Measurements from ENCODE around the gene ZNF438.
A peak's percentile ranks its signal among the peaks of the same experiment; 100 is the strongest.
"Not testable (repeated sequence)": the region's sequence is repeated elsewhere in the genome, so short reads cannot be mapped to it uniquely, and the experiment has no call there.

Gene ZNF438

DNA sequence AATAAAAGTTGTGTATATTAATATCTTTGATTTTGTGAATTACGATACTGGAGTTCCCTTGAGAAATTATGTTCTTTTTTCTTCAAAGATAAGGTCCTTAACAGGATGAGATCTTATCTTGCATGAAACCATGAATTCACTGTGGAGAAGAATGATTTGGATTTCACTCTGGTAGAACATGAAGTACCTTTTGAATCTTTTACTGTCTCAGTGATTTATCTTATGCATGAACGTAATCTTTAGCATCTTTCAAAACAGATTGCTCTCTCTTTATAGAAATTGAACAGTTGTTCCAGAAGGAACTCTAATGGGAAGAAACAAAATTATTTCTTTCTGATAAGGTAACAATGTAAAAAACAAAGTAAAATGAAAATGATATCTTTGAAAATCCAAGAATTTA lies 11.0 kb upstream of the ZNF438 start:
- DNase-seq = no peak

DNA sequence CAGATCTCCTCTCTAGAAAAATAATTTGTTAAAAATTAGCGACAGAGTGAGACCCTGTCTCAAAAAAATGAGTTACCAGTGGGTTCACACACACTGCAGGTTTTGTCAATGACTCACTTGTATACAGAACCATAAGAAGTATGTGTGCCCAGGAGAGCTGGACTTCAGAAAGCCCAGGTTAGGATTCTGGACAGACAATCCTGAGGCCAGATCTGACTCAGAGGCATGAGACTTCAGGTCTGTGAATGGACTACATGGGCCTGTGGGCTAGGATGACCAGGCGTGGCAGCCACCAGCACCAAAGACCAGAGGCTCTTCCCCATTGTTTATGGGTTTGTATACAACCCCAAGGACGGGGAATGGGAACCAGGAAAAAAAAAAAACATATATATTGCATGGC lies 9.3 kb upstream of the ZNF438 start:
- no peak for DNase-seq

DNA sequence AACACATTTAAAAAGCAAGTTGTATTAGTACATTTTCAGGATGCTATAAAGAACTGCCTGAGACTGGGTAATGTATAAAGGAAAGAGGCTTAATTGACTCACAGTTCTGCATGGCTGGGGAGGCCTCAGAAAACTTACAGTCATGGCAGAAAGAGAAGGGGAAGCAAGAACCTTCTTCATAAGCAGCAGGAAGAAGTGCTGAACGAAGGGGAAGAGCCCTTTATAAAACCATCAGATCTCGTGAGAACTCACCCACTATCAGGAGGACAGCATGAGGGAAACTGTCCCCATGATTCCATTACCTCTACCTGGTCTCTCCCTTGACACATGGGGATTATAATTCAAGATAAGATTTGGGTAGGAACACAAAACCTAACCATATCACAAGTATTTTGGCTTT lies 7.3 kb upstream of the ZNF438 start:
- not testable (repeated sequence) for DNase-seq

DNA sequence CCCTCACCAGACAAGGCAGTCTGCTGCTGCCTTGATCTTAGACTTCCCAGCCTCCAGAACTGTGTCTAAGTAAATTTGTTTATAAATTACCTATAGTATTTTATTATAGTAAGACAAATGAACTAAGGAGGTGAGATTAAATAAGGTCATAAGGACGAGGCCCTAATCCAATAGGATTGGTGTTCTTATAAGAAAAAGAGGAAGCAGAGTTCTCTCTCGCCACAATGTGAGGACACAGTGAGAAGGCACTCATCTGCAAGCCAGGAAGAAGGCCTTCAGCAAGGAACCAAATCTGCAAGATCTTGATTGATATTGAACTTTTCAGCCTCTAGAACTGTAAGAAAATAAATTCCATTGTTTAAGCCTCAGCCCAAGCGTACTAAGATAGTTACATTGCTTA lies 6.1 kb upstream of the ZNF438 start:
- DNase-seq = no peak

DNA sequence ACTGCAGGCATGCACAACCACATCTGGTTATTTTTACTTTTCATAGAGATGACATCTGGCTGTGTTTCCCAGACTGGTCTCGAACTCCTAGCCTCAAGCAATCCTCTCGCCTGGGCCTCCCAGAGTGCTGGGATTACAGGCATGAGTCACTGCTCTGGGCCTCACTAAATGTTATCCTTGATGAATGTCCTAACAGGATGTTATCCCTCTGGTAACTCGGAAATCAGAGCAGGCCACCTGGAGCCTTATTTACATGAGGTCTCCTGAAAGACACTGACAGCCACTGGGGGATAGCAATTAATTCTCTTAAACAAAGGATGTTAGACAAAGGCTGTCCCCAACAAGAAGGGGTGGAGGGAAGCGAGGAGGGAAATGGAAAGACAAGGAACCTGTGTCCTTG lies 4.5 kb upstream of the ZNF438 start:
- DNase-seq = no peak

DNA sequence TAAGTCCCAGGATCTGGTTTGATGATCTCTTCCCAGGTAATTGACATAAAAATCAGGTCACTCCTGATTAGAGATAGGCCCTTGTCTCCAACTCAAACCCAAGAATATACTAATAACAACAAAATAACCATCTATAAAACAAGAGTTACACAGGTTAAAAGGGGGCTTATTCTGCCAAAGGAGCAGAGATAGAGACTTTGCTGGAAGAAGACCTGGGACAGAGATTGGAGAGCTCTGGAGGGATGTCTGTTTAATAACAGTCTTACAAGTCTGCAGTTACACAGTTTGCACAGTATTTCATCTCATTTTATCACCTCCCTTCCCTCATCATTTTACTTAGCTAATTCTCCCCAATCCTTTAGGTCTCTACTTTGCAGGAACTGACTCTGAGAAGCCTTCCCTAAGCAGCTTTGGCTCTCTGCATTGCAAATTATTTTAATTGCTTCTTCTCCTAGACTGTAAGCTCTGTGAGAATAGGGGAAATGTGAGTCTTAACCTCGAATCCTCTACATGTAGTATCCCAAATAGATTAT lies 3.7 kb upstream of the ZNF438 start:
- no peak for DNase-seq

DNA sequence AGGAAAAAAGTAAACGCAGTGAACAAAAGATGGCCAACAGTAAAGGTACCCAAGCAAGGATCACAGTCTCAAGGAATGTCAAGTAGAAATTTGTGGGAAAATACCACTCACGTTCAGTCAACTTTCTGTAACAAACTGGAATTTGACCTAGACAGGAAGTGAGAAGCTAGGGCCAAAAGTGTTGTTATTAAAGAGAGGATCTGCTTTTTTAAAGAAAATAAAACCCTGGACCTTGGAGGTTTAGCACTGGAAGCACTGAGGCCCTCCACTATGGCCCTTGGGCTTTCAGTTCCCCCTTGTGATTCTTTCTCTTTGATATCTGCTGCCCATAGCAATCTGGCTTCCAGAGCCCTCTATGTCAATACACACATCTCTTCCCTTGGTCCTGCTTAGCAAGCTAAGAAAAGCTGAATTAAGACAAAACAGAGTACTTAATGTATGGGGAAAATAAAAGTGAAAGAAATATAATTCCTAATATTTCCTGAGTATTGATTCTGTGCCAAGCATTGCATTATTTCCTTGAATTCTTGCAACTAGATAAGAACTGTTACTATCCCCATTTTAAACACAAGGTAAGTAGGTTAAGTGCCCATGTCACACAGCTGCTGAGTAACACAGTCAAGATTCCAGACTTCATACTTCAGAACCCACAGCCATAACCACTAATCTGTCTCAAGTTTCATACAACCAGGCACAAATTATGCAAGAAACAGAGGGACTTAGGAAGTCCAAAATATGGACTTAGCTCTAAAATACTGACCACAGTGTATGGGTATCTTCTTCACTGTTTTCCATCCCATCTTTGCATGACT lies 2.6 kb upstream of the ZNF438 start:
- no peak for DNase-seq

DNA sequence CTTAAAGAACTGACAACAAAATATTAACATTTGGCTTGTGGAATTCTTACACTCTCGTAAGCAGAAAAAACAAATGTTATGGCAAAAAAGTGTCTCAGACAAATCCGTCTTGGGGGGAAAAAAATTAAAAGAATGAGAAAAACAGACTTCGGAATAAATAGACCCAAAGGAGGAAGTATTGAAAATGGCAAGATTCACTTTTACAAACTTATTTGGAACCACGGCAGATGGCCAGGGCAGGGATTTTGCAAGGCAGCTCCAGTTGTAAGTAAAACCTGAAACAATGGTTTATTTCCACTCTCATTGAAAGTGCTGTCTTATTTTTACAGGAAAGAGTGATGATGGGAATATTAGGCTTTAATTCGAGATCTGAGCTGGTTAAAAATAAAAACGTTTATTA lies 1.5 kb upstream of the ZNF438 start:
- DNase-seq = no peak

DNA sequence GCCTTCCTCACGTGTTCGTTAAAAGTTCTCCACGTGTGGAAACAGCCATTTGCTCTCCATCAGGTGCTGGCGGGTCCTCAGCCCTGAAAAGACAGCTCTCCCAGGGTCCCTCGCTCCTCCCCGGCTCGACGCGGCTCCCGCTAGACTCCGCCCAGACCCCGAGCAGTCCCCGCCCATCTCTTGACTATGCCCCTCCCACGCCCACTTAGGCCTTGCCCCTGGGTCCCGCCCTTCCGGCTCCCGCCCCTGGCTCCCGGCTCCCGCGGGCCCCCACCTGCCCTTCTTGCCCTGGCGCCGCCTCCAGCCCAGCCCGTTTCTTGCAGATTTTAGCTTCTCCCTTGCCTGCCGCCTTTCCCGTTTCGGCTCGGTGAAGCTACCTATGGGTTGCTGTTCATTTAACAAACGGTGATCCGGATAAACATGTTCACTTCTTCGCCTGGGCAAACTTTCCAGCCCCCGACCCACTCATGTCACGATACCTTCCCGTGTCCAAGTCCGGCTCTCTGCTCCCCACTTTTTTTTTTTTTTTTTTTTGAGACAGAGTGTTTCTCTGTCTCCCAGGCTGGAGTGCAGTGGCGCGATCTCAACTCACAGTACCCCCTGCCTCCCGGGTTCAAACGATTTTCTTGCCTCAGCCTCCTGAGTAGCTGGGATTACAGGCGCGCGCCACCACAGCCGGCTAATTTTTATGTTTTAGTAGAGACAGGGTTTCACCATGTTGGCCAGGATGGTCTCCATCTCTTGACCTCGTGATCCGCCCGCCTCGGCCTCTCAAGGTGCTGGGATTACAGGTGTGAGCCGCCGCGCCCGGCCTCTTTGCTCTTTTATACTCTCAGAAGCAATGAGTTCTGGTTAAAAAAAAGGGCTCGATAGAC lies 830 bp upstream of the ZNF438 start:
- DNase-seq = peak; percentile 72 to 90 (median 86)

DNA sequence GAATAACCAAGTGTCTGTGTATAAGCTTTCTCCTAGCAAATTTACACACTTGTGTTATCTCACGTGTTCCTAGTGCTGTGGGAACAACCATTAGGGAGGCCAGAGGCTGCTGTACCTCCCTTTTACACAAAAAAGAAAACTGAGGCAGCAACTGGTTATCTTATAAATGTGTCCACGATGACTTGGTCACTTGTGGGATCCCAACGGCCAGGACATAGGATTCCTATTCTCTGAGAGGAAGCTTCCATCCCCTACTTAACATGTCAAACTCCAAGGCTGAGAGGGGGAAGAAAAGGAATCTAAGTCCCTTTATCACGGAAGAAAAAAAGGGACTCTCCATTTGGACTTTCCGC lies 484 bp downstream of the ZNF438 start:
- no peak for DNase-seq

DNA sequence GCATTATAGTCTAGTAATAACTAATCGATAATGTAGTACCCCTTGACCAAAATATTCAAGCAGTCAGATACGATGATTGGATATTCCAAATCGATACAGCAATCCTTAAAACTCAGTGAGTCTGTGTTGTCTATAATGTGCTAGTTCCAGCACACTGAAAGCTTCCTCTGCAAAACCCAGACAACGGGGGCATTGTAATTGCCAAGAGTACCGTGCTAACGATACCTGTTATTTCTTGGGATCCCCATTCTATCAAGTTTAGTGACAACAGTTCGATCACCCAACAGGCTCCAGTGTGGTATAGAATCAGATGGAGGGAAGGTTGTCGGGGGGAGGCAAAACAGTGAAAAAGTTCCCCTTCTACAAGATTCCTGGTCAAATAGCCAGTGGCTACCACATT lies 865 bp downstream of the ZNF438 start:
- no peak for DNase-seq

DNA sequence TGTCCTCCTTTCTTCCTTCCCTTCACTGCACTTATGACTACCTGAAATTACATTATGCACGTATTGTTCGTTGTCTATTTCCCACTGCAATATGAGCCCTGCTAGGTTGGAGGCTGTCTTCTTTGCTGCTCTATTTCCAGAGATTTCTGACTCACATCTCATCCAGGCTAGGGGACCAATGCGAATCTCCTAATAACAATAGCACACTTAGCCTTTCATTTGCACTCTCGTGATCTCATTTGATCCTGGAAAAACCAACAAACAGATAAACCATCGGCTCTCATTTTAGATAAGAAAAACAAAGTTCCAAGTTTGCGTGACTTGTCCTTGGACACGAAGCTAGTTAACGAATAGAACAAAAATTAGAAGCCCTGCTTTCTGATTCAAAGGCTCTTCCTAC lies 1.4 kb downstream of the ZNF438 start:
- DNase-seq = no peak

DNA sequence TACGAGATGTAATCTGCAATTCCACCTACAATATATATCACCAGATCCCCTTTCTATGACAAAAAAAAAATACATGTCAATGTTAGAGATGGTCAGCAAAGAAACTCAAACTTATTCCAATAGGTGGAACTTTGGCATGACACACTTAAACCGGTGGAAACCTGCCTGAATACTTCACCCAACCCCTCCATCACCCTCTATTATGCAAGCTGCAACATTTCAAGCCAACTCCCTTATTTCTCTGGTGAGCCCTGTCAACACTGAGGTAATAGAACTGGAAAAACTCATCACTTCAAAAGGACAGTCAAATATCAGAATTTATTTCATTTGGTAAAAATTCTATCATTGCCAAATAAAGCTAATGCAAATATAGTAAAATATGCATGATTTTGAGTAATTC lies 3.6 kb downstream of the ZNF438 start:
- DNase-seq = no peak

DNA sequence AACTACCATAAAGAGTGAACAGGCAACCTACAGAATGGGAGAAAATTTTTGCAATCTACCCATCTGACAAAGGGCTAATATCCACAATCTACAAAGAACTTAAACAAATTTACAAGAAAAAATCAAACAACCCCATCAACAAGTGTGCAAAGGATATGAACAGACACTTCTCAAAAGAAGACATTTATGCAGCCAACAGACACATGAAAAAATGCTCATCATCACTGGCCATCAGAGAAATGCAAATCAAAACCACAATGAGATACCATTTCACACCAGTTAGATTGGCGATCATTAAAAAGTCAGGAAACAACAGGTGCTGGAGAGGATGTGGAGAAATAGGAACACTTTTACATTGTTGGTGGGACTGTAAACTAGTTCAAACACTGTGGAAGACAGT lies 5.4 kb downstream of the ZNF438 start:
- DNase-seq = not testable (repeated sequence)

DNA sequence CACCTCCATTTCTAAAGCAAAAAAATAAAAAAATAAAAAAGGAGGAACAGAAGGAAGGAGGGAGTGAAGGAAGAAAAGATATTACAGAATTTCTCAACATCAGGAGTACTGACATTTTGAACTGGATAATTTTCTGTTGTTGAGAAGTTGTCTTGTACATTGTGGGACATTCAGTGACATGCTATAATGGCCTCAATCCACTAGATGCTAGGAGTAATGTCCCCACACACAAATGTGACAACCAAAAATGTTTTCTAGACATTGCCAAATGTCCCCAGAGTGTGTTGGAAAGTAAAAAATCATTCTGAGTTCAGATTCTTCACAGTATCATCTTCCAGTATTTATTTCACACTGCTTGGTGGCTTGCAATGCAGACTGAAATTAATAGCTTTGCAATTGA lies 6.5 kb downstream of the ZNF438 start:
- no peak for DNase-seq

DNA sequence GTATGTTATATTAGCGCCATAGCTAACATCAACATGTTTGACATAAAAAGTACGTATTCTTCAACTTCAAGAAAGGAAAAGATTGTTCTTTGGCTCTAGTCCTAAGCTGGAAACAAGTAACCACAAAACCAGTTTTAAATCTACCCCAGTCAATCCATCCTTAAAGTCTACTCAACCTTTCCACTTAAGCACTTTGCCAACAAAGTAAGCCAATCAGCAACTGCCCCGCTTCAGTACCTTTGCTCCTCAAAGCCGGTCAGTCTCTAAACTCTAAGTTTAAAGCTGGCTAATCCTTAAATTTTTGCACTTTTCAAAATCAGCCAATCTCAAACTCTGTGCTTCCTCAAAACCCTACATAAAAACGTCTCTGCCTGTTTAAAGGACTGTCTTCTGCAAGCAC lies 8.1 kb downstream of the ZNF438 start:
- DNase-seq = no peak

DNA sequence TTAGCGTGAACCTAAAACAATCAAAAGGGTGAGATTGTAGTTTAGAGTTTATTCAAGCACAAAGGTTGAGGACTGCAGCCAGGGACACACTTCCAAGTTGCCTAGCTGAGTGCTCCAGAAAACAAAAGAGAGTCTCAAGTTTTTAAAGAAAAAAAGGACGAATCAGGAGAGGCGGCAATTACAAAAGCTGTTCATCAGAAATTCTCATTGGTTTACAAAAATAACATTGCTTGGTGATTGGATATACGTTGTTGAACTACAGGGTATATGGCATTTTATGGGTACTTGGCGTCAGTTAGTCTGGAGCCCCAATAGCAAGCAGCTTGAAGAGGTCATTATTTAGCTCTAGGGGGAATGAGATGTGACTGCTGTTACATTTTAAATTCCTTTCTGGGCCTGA lies 11.5 kb downstream of the ZNF438 start:
- DNase-seq = no peak

DNA sequence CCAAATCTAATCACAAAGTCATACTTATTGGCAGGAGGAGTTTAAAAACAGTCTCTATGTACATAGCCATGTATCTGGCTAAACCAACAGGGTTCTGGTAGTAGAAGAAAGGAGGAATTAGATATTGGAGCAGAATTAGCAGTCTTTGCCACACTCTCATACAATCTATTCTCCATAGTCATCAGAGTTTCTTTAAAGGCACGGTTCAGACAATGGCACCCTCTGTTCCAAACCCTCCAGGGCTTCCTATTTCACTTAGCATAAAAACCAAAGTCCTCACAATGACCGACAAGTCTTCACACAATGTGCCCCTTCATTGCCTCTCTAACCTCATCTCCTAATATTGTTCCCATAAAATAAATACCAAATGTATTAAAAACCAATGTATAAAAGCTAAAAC lies 12.7 kb downstream of the ZNF438 start:
- DNase-seq = no peak

DNA sequence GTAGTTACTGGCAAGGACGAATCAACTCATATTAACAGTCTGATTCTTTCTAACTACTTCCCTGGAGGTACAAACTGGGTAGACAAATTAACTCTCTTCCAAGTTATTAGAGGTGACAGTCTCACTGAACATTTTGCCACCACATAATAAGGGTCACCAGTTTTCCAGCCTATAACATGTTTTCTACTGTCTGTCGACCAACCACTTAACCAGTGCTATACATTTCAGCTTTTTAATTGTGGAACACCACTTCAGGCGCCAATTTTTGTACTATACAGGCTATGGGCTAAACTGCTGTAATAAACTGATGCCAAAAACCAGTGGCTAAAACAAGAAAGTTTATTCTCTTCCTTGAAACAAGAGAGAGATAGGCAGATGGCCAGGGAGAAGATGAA lies 13.3 kb downstream of the ZNF438 start:
- no peak for DNase-seq

DNA sequence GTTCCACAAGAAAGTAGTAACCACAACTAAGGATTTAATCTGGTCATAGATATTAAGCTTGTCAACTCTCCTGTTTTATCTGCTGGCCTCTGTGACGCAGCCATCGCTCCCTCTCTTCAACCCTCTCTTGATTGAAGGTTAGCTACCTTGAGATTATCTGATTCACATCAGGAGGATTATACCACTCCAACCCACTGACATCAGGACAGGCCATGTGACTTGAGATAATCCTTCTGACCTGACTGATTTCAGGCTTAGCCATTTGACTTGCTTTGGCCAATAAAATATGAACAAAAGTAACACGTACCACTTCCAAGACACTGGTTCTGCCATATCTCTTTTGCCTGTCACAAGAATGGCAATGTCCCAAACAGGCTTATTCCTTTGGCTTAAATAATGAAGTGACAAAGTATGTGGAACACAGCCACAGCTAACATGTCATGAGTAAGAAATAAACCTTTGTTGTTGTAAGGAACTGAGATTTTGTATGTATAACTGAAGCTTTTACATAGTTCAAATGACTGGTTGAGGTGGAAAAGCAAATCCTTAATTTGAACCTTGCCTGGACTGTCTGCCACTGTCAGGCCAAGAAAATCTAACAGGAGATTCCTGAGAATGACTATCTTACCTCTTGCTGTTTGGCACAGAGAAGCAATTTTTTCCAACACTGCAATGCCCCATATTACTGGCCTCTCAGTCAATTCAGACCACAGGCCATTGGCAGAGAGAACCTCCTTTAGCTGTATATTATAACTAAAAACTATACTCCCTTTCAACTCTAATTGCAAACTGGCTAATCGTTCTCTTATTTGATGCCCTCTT lies 13.9 kb downstream of the ZNF438 start:
- no peak for DNase-seq

DNA sequence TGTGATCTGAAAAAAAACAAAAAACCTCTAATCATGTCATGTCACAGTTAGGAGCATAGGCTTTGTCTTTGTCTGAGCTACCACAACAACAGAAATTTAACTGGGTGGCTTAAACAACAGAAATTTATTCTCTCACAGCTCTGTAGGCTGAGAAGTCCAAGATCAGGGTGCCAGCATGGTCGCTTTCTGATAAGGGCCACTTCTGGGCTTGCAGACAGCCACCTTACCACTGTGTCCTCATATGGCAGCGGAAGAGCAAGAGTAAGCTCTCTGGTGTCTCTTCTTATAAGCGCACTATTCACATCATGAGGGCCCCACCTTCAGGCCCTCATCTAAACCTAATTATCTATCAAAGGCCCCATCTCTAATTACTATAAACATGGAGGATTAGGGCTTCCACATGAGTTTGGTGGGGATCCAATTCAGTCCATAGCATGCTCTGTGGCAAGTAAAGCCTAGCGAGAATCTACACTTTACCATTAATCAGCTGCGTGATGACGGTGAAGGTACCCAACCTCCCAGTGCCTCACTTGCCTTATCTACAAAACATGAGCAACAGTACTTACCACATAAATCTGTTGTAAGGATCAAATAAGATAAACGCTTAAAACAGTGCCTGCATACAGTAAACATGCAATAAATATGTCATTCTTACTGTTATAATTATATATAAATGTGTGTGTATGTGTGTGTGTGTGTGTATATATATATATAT lies 17.3 kb downstream of the ZNF438 start:
- DNase-seq = no peak

DNA sequence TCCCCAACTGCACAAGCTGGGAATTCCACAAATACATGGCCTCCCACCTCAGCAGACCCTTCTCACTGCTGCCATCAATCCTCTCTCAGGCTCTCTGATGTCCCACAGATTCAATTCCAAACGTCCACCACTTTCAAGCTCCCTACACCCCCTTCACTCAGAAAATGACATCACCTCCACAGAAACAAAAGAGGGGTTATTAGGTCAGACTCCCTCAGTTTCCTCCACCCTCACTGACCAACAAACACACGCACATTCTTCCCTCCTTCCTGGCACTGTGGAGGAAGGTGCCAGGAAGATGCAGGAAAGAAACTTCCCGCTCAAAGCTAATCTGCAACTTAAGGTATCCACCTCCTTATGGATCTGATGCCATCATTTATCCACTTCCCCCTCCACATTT lies 18.3 kb downstream of the ZNF438 start:
- DNase-seq = no peak

DNA sequence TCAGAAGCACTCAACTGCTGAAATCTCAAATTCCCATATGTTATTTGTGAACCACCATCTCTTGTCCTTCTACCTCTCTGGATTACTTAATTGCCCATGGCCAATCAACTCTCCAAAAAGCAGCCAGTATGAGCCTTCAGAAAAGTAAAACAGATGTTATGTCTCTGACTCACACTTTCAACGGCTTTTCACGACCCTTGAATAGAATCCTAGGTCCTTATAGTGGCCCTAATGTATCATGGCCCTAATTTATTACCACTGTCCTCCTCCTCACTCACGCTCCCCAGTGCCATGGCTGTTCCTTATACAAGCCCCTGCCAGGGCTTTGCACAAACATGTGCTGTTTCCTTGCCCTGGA lies 20.0 kb downstream of the ZNF438 start:
- no peak for DNase-seq
